Activated CD8-positive, alpha-beta T cell treated with anti-CD3 and anti-CD28 coated beads for 36 hours (primary cell): ENCODE results near the gene NUP188. TPM values are rescaled to one million over a fixed set of nuclear protein-coding genes. Genes with fewer than 3 reads are reported as not detected.
"Not testable (repeated sequence)": the region's sequence is repeated elsewhere in the genome, so short reads cannot be mapped to it uniquely, and the experiment has no call there.

Experiments used
- ATAC-seq: fragments of 200-7000 bp; cut with Tn5 transposase; one replicate; pipeline ENCODE4 v1.10.0; 2021; ENCODE audit warnings: mild to moderate bottlenecking, moderate library complexity
- CTCF ChIA-PET: fragments of 350-600 bp; sonication (Branson Sonifier 250); formaldehyde crosslinking; loops from one replicate; lab custom pipeline; 2021; ENCODE audit warnings: antibody characterized with exemption; lab: Charles Lee
- POLR2A ChIA-PET: fragments of 350-600 bp; sonication (Branson Sonifier 250); formaldehyde crosslinking; loops from one replicate; lab custom pipeline; 2021; ENCODE audit warnings: antibody characterized with exemption; lab: Charles Lee
- DNase-seq: peaks from one replicate; pipeline ENCODE4 v3.0.0-alpha.2; 2020
- H3K27ac Mint-ChIP-seq: one replicate; pipeline ENCODE4 v1.8.0; 2021; ENCODE audit warnings: mild to moderate bottlenecking, mixed read lengths
- H3K27me3 Mint-ChIP-seq: one replicate; pipeline ENCODE4 v1.8.0; 2021; ENCODE audit warnings: mixed read lengths
- H3K36me3 Mint-ChIP-seq: one replicate; pipeline ENCODE4 v1.8.0; 2021; ENCODE audit warnings: low read depth, mixed read lengths
- H3K4me1 Mint-ChIP-seq: one replicate; pipeline ENCODE4 v1.8.0; 2021; ENCODE audit warnings: low read depth, mixed read lengths
- H3K4me3 Mint-ChIP-seq: one replicate; pipeline ENCODE4 v1.8.0; 2021; ENCODE audit warnings: mild to moderate bottlenecking, moderate library complexity, mixed read lengths
- H3K9me3 Mint-ChIP-seq: one replicate; pipeline ENCODE4 v1.8.0; 2021; ENCODE audit warnings: mixed read lengths
- intact Hi-C: fragments of 100-400 bp; cut with micrococcal nuclease; formaldehyde crosslinking; loops from one replicate; pipeline ENCODE4 v1.10.0; 2022
- total RNA-seq, 2 experiments: library from RNA; stranded (reverse); gene quantifications; one replicate each; pipeline ENCODE4 v1.2.3, GENCODE V29; 2021
- TF ChIP-seq, protein P1 (sequence below): fragments of 200-600 bp; IDR thresholded peaks from one replicate; pipeline ENCODE4 v1.8.0; 2022; ENCODE audit warnings: antibody characterized with exemption, mild to moderate bottlenecking

NUP188 gene
- total RNA-seq, 2 experiments from 2014 or later, result 96.2 to 110 TPM

DNA sequence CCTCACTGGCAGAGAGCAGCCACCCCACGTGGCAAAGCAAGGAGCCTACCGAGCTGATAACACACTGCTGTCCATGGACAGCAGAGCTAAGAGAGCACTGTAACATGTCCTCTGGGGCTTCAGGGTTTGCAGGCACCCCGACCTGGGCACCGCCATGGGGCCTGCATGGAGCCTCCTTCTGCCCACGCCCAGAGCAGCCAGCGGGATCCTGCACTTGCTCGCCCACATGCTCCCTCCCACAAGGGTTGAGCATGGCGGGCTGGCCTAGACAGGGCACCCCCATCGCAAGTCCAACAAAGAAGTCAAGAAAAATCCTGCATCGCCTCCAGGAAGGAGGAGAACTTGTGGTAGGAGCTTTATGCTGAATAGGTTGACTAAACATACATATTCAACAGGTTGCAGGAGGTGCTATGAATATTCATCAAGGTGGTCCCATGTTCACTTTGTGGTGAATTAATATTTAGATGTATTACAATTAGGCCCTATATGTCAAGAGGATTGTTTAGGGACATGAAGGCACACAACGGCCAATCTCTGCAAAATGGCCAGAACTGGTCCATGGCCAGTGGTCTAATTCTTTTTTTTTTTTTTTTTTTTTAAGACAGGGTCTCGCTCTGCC lies 85.2 kb downstream of the NUP188 start:
- Mint-ChIP-seq H3K27me3 (no peaks in the 10 kb centered on the region), H3K4me1 (peaks cover 16% of the 10 kb centered on the region), H3K27ac (no peak overlapping the region), H3K4me3 (no peak overlapping the region), H3K36me3 (no peaks in the 10 kb centered on the region), H3K9me3 (no peaks in the 10 kb centered on the region)
- intact Hi-C loops, result no loop called here
- DNase-seq (no peak), ATAC-seq (no peak)
- POLR2A ChIA-PET, result interaction anchor here (1.6 kb wide), 1 partner anchor 10 kb away, joined by 6 read pairs; no protein-coding TSS in a partner anchor
- TF ChIP-seq, protein P1, sequence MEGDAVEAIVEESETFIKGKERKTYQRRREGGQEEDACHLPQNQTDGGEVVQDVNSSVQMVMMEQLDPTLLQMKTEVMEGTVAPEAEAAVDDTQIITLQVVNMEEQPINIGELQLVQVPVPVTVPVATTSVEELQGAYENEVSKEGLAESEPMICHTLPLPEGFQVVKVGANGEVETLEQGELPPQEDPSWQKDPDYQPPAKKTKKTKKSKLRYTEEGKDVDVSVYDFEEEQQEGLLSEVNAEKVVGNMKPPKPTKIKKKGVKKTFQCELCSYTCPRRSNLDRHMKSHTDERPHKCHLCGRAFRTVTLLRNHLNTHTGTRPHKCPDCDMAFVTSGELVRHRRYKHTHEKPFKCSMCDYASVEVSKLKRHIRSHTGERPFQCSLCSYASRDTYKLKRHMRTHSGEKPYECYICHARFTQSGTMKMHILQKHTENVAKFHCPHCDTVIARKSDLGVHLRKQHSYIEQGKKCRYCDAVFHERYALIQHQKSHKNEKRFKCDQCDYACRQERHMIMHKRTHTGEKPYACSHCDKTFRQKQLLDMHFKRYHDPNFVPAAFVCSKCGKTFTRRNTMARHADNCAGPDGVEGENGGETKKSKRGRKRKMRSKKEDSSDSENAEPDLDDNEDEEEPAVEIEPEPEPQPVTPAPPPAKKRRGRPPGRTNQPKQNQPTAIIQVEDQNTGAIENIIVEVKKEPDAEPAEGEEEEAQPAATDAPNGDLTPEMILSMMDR, result no peak
- CTCF ChIA-PET, result interaction anchor here (0.7 to 1.5 kb wide), 2 partner anchors 99 to 214 kb away, joined by 3 to 4 read pairs; partner anchors contain the start of gene ENDOG

DNA sequence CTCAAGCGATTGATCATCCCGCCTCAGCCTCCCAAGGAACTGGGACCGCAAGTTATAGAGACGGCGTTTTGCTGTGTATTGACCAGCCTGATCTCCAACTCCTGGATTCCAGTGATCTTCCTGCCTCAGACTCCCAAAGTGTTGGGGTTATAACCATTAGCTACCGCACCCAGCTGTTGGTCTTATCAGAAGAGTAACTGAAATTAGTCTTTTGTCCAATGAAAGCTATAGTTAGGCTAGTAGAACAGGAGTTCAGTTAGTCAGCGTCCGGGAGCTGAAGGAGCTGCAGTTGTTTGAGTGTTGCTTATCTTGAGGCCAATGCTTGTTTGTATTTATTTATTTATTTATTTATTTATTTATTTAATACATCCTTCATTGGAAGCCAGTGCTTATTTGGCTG lies 85.7 kb downstream of the NUP188 start:
- Mint-ChIP-seq H3K4me1 (peaks cover 22% of the 10 kb centered on the region), H3K36me3 (no peaks in the 10 kb centered on the region), H3K9me3 (no peaks in the 10 kb centered on the region), H3K27me3 (no peaks in the 10 kb centered on the region), H3K27ac (no peak overlapping the region), H3K4me3 (no peak overlapping the region)
- intact Hi-C loops, result no loop called here
- DNase-seq, result no peak
- TF ChIP-seq, protein P1, result no peak
- POLR2A ChIA-PET, result interaction anchor here (1.6 kb wide), 1 partner anchor 10 kb away, joined by 6 read pairs; no protein-coding TSS in a partner anchor
- CTCF ChIA-PET, result interaction anchor here (1.5 kb wide), 1 partner anchor 98 kb away, joined by 4 read pairs; no protein-coding TSS in a partner anchor
- no peak for ATAC-seq

DNA sequence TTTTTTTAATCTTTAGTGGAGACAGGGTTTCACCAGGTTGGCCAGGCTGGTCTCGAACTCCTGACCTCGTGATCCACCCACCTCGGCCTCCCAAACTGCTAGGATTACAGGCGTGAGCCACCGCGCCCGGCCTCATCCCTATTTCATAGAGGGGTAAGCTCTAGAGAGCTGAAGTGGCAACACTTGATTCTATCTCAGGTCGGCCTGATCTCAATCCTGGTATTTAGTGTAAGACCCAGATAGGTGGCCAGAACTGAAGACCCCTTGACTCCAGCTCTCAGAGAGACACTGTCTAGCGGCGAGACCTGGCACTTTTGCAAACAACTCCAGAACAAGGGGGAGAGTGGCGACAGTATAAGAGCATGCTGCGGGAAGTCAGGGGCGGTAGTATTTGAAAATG lies 88.3 kb downstream of the NUP188 start:
- peaks cover 29% of the 10 kb centered on the region for H3K4me1 Mint-ChIP-seq
- H3K4me3 Mint-ChIP-seq, result peak overlapping the region; percentile 86
- DNase-seq, H3K9me3 Mint-ChIP-seq, intact Hi-C loops, H3K27me3 Mint-ChIP-seq, POLR2A ChIA-PET, H3K36me3 Mint-ChIP-seq: not testable (repeated sequence)
- H3K27ac Mint-ChIP-seq, result peak overlapping the region; percentile 79
- CTCF ChIA-PET, result interaction anchor here (0.9 to 1.4 kb wide), 2 partner anchors 9 to 96 kb away, joined by 3 to 4 read pairs; no protein-coding TSS in a partner anchor
- peak; percentile 3 for ATAC-seq

DNA sequence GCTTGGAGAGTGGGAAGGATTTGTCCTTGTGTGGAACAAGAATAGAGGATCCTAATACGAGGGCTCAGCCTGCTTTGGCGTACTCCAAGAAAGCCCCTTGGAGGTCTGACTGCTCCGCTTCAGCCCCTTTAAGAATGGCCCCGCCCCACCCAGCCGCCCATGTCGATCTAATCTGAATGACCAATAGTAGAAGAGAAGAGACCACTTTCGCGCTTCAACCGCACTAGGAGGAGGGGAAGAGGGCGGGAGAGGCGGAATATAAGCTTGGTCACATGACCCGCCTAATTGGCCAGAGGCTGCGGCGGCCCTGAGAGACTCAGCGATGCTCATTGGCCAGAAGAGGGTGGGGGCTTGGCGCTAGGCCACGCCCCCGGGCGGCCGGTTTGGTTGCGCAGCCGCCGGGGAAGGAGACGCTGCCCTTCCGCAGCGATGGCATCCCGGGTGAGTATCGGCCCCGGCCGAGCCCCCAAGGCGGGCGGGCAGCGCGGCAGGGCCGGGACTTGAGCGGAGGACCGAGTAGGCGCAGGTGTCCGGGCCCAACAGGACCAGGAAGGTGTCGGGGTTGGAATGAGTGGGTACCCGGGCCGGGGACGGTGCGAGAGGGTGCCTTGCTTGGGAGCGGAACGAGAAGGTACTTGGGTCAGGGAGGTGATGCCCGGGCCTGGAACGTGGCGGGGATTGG lies 88.9 kb downstream of the NUP188 start, which contains the start of gene MIGA2:
MIGA2 (plus strand) TSS at position 386 of the 682 bp plus-strand sequence. CDS start 3,969 bp downstream, outside the sequence.
- Mint-ChIP-seq H3K27ac (peak within 1 kb of the TSS; percentile 82), H3K9me3 (no peaks in the 10 kb centered on the region), H3K4me1 (peaks cover 29% of the 10 kb centered on the region), H3K36me3 (no peaks in the 10 kb centered on the region), H3K27me3 (no peaks in the 10 kb centered on the region), H3K4me3 (peak within 1 kb of the TSS; percentile 86)
- ATAC-seq (peak; percentile 98), DNase-seq (peak; percentile 99)
- ChIA-PET POLR2A (no interaction called here), CTCF (interaction anchor here (0.9 to 1.4 kb wide), 2 partner anchors 9 to 95 kb away, joined by 3 to 4 read pairs; no protein-coding TSS in a partner anchor)
- TF ChIP-seq, protein P1, result no peak
- intact Hi-C loops, result no loop called here

DNA sequence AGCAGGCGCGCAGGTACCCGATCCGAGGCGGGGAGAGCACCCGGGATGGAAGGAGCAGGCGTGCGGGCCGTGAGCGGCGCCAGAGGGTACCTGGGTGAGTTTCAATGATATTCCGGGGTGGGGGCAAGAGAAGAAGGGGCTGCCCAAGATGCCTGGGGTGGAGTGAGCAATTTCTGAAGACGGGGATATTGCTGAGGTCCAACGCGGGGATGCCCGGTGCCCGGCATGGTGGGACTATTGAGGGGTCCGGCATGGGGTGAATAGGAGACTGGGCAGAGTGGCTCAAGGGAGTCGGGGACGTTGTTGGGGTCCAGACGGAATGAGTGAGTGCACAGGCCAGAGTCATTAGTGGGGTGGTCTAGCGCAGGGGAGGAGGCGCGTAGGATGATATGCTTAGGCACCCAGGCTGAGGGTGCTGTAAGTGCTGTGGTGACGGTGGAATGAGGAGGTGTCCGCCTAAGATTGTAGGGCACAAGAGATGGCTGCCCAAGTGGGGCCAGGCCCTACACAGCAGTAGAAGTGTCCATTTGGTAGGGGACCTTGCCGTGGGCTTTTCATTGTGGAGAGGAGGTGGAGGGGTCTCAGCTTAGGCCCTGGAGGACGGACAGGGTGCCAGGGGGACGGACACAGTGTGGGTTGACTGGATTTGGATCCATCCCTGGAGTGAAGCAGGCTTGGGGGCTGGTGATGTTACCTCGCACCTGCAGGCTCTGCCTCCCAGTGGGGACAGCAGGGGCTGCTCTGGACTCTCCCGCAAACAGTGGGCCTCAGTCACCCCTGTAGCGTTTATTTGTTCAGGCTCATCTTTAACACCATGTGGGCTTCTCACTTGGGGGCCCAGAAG lies 89.6 kb downstream of the NUP188 start:
- peak overlapping the region; percentile 82 for H3K27ac Mint-ChIP-seq
- H3K4me3 Mint-ChIP-seq, result peak overlapping the region; percentile 86
- H3K4me1 Mint-ChIP-seq, result peaks cover 29% of the 10 kb centered on the region
- peaks cover 3% of the 10 kb centered on the region for H3K36me3 Mint-ChIP-seq
- ATAC-seq, result no peak
- DNase-seq, result peak; percentile 17
- ChIA-PET POLR2A (interaction anchor here (0.9 kb wide), 1 partner anchor 48 kb away, joined by 3 read pairs; no protein-coding TSS in a partner anchor), CTCF (interaction anchor here (0.9 to 1.2 kb wide), 3 partner anchors 9 to 94 kb away, joined by 3 read pairs; partner anchors contain the start of gene SH3GLB2)
- H3K9me3 Mint-ChIP-seq, result no peaks in the 10 kb centered on the region
- no peaks in the 10 kb centered on the region for H3K27me3 Mint-ChIP-seq
- intact Hi-C loops, result no loop called here
- TF ChIP-seq, protein P1, result no peak
